ENCODE data around the gene CHSY1.

DNA sequence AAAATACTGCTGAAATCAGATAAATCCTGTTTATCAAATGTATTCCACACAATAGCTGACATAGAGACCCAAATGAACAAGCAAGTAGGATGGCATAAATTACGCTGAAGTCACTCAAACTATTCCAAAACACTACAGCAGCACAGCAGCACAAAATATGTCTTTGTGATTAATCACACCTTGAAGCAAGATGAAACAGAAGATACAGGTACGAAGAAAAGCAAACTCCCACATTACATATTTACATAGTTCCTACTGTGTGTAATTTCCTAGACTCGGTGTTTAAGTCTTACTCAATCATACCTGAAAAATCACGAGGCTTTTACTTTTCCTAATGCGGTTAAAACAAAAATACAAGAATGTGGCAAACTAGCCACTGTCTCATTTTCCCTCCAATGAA, 38.3 kb downstream of the CHSY1 start:
- no peak for TF ChIP-seq POLR2A (IDR thresholded peaks at IDR 0.05; ENCODE audit: low read depth)
- no peak for TF ChIP-seq EP300 (IDR thresholded peaks at IDR 0.05)
